Epithelial cell of proximal tubule (primary cell): ENCODE results near the gene KIF26B. TPM values are rescaled to one million over a fixed set of nuclear protein-coding genes. Genes with fewer than 3 reads are reported as not detected.

Experiments
- DNase-seq: peaks from one replicate; pipeline ENCODE4 v3.0.0-alpha.2; 2011; ENCODE audit warnings: low read depth
- H3K4me3 ChIP-seq: 2 replicates; pipeline ENCODE4 v1.5.1; 2011; ENCODE audit warnings: low read depth, mild to moderate bottlenecking, low read length
- CTCF ChIP-seq: conservative IDR thresholded peaks from 2 replicates; pipeline ENCODE4 v1.5.1; 2012; ENCODE audit warnings: low read depth, mild to moderate bottlenecking, low read length
- total RNA-seq: library from RNA; depleted of rRNA; stranded (reverse); fragments of >200 nt; gene quantifications from 2 replicates; pipeline ENCODE4 v1.2.3, GENCODE V29; 2015

The KIF26B gene
- total RNA-seq, 1 donor from 2014 or later: 2.8 TPM

- no peak for DNase-seq
- no peak for TF ChIP-seq CTCF
- H3K4me3 ChIP-seq: no peak overlapping the region
Observed at GRCh38 chr1:245552331-245552730, 397.5 kb downstream of the KIF26B start.

GRCh38 chr1:245556057-245556456 lies 401.3 kb downstream of the KIF26B start:
- H3K4me3 ChIP-seq: no peak overlapping the region
- no peak for TF ChIP-seq CTCF
- DNase-seq: no peak

- no peak overlapping the region for H3K4me3 ChIP-seq
- DNase-seq: no peak
- TF ChIP-seq CTCF: no peak
Observed at GRCh38 chr1:245558069-245558468, 403.3 kb downstream of the KIF26B start.

- no peak for TF ChIP-seq CTCF
- DNase-seq: no peak
- no peak overlapping the region for H3K4me3 ChIP-seq
Observed at GRCh38 chr1:245560316-245560859, 405.6 kb downstream of the KIF26B start.

- no peak for TF ChIP-seq CTCF
- no peak overlapping the region for H3K4me3 ChIP-seq
- no peak for DNase-seq
Observed at GRCh38 chr1:245561665-245562234, 407.0 kb downstream of the KIF26B start.

GRCh38 chr1:245566134-245566533 lies 411.3 kb downstream of the KIF26B start:
- no peak for DNase-seq
- no peak for TF ChIP-seq CTCF
- H3K4me3 ChIP-seq: no peak overlapping the region

GRCh38 chr1:245566952-245567351 lies 412.2 kb downstream of the KIF26B start:
- DNase-seq: no peak
- H3K4me3 ChIP-seq: no peak overlapping the region
- TF ChIP-seq CTCF: no peak
